HUES48 (cell line): Measurements from ENCODE around the gene CDH13.

ENCODE experiments used
- H3K27ac ChIP-seq: one replicate; pipeline ENCODE4 v1.7.0; 2013; ENCODE audit warnings: low read depth, low read length, inconsistent platforms
- H3K27me3 ChIP-seq: 2 replicates; pipeline ENCODE4 v1.6.1; 2013; ENCODE audit warnings: mild to moderate bottlenecking, low read length; ENCODE audit not compliant: control insufficient read depth, insufficient read depth
- H3K36me3 ChIP-seq: 2 replicates; pipeline ENCODE4 v1.6.1; 2013; ENCODE audit warnings: low read length; ENCODE audit not compliant: control insufficient read depth, insufficient read depth
- H3K4me1 ChIP-seq: 2 replicates; pipeline ENCODE4 v1.6.1; 2013; ENCODE audit warnings: mild to moderate bottlenecking, low read length; ENCODE audit not compliant: control insufficient read depth, insufficient read depth
- H3K4me3 ChIP-seq: 2 replicates; pipeline ENCODE4 v1.5.1; 2013; ENCODE audit warnings: mild to moderate bottlenecking, low read depth, low read length
- H3K9ac ChIP-seq: 2 replicates; pipeline ENCODE4 v1.6.1; 2013; ENCODE audit warnings: mild to moderate bottlenecking, low read depth, low read length, moderate library complexity
- H3K9me3 ChIP-seq: 2 replicates; pipeline ENCODE4 v1.6.1; 2013; ENCODE audit warnings: low read length; ENCODE audit not compliant: control insufficient read depth, insufficient read depth

CDH13 gene

GRCh38 chr16:83720213-83720612 lies 1093.4 kb downstream of the CDH13 start:
- no peak overlapping the region for H3K27ac ChIP-seq
- H3K4me1 ChIP-seq: 0 out of 2 replicates have a peak, but pooled peaks cover 7% of the 10 kb centered on the region
- H3K9me3 ChIP-seq: no peaks in the 10 kb centered on the region
- no peaks in the 10 kb centered on the region for H3K36me3 ChIP-seq
- no peaks in the 10 kb centered on the region for H3K27me3 ChIP-seq
- H3K9ac ChIP-seq: no peak overlapping the region
- no peak overlapping the region for H3K4me3 ChIP-seq

GRCh38 chr16:83720981-83721380 lies 1094.2 kb downstream of the CDH13 start:
- Histone ChIP-seq H3K4me1 (0 out of 2 replicates have a peak, but pooled peaks cover 4% of the 10 kb centered on the region), H3K27me3 (no peaks in the 10 kb centered on the region), H3K36me3 (no peaks in the 10 kb centered on the region), H3K9me3 (no peaks in the 10 kb centered on the region), H3K27ac (no peak overlapping the region), H3K4me3 (no peak overlapping the region), H3K9ac (no peak overlapping the region)

GRCh38 chr16:83721676-83722075 lies 1094.9 kb downstream of the CDH13 start:
- H3K4me1 ChIP-seq: 0 out of 2 replicates have a peak, but pooled peaks cover 4% of the 10 kb centered on the region
- H3K9me3 ChIP-seq: no peaks in the 10 kb centered on the region
- H3K9ac ChIP-seq: no peak overlapping the region
- H3K27me3 ChIP-seq: no peaks in the 10 kb centered on the region
- no peak overlapping the region for H3K27ac ChIP-seq
- H3K4me3 ChIP-seq: no peak overlapping the region
- no peaks in the 10 kb centered on the region for H3K36me3 ChIP-seq

GRCh38 chr16:83722456-83723183 lies 1095.9 kb downstream of the CDH13 start:
- no peak overlapping the region for H3K9ac ChIP-seq
- H3K36me3 ChIP-seq: no peaks in the 10 kb centered on the region
- H3K9me3 ChIP-seq: no peaks in the 10 kb centered on the region
- peaks cover 3% of the 10 kb centered on the region; the same call in 1 of the 2 replicates for H3K4me1 ChIP-seq
- no peak overlapping the region for H3K27ac ChIP-seq
- H3K4me3 ChIP-seq: no peak overlapping the region
- no peaks in the 10 kb centered on the region for H3K27me3 ChIP-seq

GRCh38 chr16:83723244-83723643 lies 1096.5 kb downstream of the CDH13 start:
- no peak overlapping the region for H3K4me3 ChIP-seq
- H3K9me3 ChIP-seq: no peaks in the 10 kb centered on the region

GRCh38 chr16:83723901-83724300 lies 1097.1 kb downstream of the CDH13 start:
- no peak overlapping the region for H3K4me3 ChIP-seq
- peaks cover 3% of the 10 kb centered on the region; the same call in 1 of the 2 replicates for H3K4me1 ChIP-seq
- no peaks in the 10 kb centered on the region for H3K27me3 ChIP-seq
- no peak overlapping the region for H3K9ac ChIP-seq
- no peak overlapping the region for H3K27ac ChIP-seq
- H3K9me3 ChIP-seq: no peaks in the 10 kb centered on the region
- no peaks in the 10 kb centered on the region for H3K36me3 ChIP-seq

More at GRCh38 chr16:83723244-83723643, 1096.5 kb downstream of the CDH13 start:
- H3K36me3 ChIP-seq: no peaks in the 10 kb centered on the region
- H3K27ac ChIP-seq: no peak overlapping the region
- no peak overlapping the region for H3K9ac ChIP-seq
- H3K27me3 ChIP-seq: no peaks in the 10 kb centered on the region
- peaks cover 3% of the 10 kb centered on the region; the same call in 1 of the 2 replicates for H3K4me1 ChIP-seq

- H3K9me3 ChIP-seq: no peaks in the 10 kb centered on the region
- no peak overlapping the region for H3K9ac ChIP-seq
- H3K27ac ChIP-seq: no peak overlapping the region
- peaks cover 3% of the 10 kb centered on the region; the same call in 1 of the 2 replicates for H3K4me1 ChIP-seq
- no peaks in the 10 kb centered on the region for H3K27me3 ChIP-seq
- no peak overlapping the region for H3K4me3 ChIP-seq
- H3K36me3 ChIP-seq: no peaks in the 10 kb centered on the region
These were observed 1097.8 kb downstream of the CDH13 start for GRCh38 chr16:83724585-83724984.

GRCh38 chr16:83725313-83725712 lies 1098.5 kb downstream of the CDH13 start:
- peaks cover 3% of the 10 kb centered on the region; the same call in 1 of the 2 replicates for H3K4me1 ChIP-seq
- no peaks in the 10 kb centered on the region for H3K27me3 ChIP-seq
- H3K9me3 ChIP-seq: no peaks in the 10 kb centered on the region
- H3K27ac ChIP-seq: no peak overlapping the region
- H3K9ac ChIP-seq: no peak overlapping the region
- no peak overlapping the region for H3K4me3 ChIP-seq
- H3K36me3 ChIP-seq: no peaks in the 10 kb centered on the region

GRCh38 chr16:83727018-83727417 lies 1100.2 kb downstream of the CDH13 start:
- Histone ChIP-seq H3K27ac (no peak overlapping the region), H3K9me3 (no peaks in the 10 kb centered on the region), H3K4me3 (no peak overlapping the region), H3K36me3 (no peaks in the 10 kb centered on the region), H3K4me1 (peaks cover 3% of the 10 kb centered on the region; the same call in 1 of the 2 replicates), H3K27me3 (no peaks in the 10 kb centered on the region), H3K9ac (no peak overlapping the region)

- Histone ChIP-seq H3K27ac (no peak overlapping the region), H3K9me3 (no peaks in the 10 kb centered on the region), H3K4me1 (peaks cover 3% of the 10 kb centered on the region; the same call in 1 of the 2 replicates)
These were observed 1101.1 kb downstream of the CDH13 start for GRCh38 chr16:83727751-83728352.

GRCh38 chr16:83728492-83728891 lies 1101.7 kb downstream of the CDH13 start:
- H3K9me3 ChIP-seq: no peaks in the 10 kb centered on the region
- peaks cover 3% of the 10 kb centered on the region; the same call in 1 of the 2 replicates for H3K4me1 ChIP-seq
- no peaks in the 10 kb centered on the region for H3K27me3 ChIP-seq
- no peaks in the 10 kb centered on the region for H3K36me3 ChIP-seq
- H3K9ac ChIP-seq: no peak overlapping the region
- H3K27ac ChIP-seq: no peak overlapping the region
- no peak overlapping the region for H3K4me3 ChIP-seq

More at GRCh38 chr16:83727751-83728352, 1101.1 kb downstream of the CDH13 start:
- no peaks in the 10 kb centered on the region for H3K36me3 ChIP-seq
- H3K27me3 ChIP-seq: no peaks in the 10 kb centered on the region
- H3K4me3 ChIP-seq: no peak overlapping the region
- no peak overlapping the region for H3K9ac ChIP-seq
